ENCODE data around the gene TIFAB.
"Not testable (repeated sequence)": the region's sequence is repeated elsewhere in the genome, so short reads cannot be mapped to it uniquely, and the experiment has no call there.

Gene TIFAB

DNA sequence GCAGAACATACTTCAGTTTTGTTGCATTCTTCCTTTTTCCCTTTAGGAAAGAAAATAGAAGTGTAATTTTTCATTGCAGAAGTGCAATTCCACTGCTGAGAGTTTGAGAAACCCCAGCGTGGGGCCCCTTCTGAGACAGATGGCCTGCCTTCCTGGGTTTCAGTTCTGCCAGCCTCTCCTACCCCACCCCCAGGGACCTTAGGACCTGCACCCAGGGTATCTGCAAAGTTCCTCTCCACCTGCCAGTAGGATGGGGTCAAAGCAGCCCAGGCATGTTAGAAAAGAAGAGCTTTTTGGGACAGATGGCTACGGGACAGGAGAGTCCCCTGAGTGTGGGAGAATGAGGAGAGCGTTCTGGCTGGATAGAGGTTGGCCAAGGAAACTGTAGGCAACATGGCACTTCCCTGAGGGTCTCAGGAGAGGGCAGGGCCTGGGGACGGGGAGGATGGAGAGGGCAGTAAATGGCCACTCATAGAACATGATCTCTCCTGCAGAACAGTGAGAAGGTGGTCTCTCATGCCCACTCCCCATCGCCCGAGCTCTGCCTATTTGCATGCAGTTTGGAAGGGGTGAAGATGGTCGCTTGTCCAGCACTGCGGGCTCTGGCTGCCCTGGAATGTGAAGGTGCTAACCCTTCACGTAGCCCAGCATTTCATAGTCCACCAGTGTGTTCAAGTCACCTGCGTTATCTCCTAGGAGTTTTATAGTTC is at the start of gene TIFAB:
Gene TIFAB (minus strand): TSS at position 31 of the 710 bp plus-strand sequence. CDS start 2,412 bp downstream, outside the sequence.
- no peak for DNase-seq (ENCODE audit: low read depth in 1 of 2, low spot score in 1 of 2)

- DNase-seq (ENCODE audit: low read depth in 1 of 2, low spot score in 1 of 2): no peak
Observed at GRCh38 chr5:135498637-135498995, 46.5 kb upstream of the TIFAB start.

GRCh38 chr5:135497971-135498636 is 46.0 kb upstream of the TIFAB start:
- DNase-seq (ENCODE audit: low read depth in 1 of 2, low spot score in 1 of 2): no peak

- DNase-seq (ENCODE audit: low read depth in 1 of 2, low spot score in 1 of 2): not testable (repeated sequence)
Observed at GRCh38 chr5:135495531-135495930, 43.4 kb upstream of the TIFAB start.

DNA sequence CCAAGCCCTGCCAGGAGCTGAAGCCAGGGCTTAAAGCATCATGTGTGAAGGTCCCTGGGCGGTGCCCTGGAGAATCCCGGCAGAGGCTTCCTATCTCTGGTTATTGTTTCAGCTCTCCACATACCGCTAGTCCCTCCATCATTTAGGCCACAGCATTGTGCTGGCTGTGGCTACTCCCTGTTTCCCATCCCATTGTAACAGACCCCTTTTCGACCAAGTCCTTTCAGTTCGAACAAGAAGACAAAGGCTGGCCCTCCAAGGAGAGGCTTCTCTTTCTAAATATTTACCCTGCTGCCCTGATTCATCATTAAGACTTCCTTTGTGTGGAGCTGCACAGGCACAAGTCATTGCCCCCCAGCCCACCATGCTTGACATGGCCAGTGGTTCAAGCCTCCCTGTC is 42.0 kb upstream of the TIFAB start:
- no peak for DNase-seq (ENCODE audit: low read depth in 1 of 2, low spot score in 1 of 2)

DNA sequence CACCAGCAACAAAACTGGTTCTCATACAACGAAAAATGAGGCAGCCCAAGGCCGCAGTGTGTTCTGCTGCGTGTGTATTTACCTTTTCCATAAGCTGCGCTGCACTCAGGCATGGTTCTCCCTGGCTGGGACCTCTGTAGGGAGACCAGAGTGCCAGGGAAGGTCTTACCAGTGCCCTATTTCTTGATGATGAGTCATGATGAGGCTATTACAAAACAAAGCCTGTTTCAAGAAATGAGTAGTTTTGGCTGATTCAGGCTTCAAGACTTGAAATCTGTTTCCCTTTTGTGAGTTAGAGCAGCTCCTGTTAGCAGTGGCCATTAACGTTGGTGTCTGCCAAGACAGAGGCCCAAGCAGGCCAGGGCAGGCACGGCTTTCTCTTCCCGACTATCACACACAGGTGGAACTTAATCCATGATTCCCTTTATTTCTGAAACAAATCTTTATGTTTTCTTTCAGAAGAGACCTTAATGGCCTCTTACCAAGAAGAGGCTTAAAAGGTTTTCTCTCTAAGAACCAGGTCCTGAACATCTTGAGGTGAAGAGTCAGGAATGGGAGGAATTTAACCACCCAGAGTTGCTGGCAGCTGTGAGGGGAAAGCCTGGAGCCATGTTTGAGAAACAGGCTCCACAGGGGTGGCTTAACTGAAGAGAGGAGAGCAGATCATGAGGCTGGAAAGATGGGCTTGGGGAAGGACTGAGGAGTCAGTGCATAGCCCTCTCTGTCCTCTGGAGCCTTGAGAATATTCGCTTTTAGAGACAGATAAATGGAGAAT is 41.4 kb upstream of the TIFAB start:
- no peak for DNase-seq (ENCODE audit: low read depth in 1 of 2, low spot score in 1 of 2)

GRCh38 chr5:135492319-135492626 is 40.1 kb upstream of the TIFAB start:
- DNase-seq (ENCODE audit: low read depth in 1 of 2, low spot score in 1 of 2): no peak

- no peak for DNase-seq (ENCODE audit: low read depth in 1 of 2, low spot score in 1 of 2)
Observed at GRCh38 chr5:135491552-135492318, 39.6 kb upstream of the TIFAB start.

DNA sequence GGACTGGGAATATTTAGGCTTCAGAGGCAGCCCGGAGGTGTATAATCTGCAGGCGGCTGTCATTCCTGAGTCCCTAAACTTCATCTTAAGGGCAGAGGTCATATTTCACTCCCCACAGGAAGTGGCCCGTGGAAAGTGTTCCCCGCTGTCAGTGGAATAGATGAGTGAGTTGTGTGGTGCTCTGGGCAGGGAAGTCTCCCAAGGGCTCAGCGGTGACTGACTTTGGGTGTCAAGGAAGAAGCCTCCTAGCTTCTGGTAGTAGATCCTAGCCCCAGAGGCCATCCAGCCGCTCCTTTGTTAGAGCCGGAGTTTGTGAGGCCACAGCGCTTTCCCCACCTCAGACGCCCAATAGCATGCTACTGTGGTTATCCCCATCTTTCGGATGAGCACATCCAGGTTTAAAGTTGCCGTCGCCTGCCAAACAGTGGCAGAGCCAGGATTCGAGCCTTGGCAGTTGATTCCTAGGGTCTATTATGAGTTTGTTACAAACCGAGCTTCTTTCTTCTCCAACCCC is 38.9 kb upstream of the TIFAB start:
- no peak for DNase-seq (ENCODE audit: low read depth in 1 of 2, low spot score in 1 of 2)

GRCh38 chr5:135490245-135491037 is 38.3 kb upstream of the TIFAB start:
- DNase-seq (ENCODE audit: low read depth in 1 of 2, low spot score in 1 of 2): no peak

DNA sequence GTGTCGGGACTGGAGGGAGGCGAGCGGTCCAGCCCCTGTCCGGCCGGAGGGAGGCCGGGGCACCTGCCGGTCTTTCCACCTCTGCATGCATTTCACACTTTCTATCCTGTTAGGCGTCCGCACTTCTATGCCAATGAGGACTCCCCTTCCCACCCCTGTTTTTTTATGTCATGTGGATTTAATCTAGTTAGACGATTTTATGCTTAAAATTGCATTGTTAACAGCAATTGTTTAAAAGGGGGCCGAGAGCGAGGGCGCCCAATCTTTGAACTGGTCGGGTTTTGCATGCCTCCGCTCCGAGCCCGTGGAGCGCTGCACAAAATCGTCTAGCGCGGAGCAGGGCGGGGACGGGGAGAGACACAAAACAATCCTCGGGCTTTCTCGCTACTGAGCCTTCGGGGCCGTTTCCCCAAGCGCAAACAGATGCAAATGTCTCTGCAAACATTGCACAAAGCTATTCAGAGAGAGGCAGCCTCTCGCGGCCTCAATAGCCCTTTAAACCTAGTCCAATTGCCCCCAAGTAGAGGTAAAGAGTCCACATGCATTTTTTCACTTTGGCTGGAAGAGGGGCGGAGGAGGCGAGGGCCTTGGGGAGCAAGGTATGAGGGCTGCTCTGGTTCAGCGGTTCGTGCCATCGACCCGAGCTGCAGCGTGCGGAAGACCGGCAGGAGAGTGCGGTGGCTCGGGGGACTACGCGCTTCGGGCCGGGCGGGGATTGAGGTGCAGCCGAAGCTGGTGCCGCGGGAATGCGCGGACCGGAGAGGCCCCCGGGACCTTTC is 37.5 kb upstream of the TIFAB start:
- no peak for DNase-seq (ENCODE audit: low read depth in 1 of 2, low spot score in 1 of 2)

DNA sequence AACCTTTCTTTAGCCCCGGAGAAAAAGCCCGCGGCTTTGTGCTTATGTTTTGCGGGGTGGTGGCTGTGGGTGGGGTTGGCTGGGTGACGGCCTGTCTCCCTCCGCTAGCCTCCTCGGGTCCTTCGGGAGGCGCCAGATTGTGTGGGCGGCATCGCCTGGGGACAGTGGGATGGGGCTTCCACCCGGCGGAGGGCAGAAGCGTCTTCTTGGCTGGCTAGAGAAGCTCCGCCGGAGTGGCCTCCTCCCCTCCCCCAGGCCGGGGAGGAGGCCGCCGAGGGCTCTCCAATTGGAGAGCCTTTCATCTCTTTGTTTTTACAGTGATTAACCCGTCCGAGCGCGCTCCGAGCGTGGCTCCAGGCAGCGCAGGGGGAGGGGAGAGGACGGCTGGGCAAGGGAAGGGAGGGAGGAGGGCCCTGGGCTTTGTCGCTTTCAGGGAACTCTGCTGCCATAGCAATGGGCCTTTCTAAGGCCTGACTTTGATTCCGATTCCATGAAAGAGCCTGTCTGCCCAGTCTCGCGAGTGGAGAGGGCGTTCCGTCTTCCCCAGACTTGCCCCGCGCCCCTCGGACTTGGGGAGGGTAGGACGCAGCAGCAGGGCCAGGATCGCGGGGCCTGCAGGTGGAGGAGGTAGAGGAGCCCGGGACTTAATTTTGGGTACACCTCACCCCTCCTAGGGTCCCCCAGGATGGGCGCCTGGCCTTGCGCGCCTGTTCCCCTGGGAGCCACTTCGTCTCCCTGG is 36.7 kb upstream of the TIFAB start:
- no peak for DNase-seq (ENCODE audit: low read depth in 1 of 2, low spot score in 1 of 2)

DNA sequence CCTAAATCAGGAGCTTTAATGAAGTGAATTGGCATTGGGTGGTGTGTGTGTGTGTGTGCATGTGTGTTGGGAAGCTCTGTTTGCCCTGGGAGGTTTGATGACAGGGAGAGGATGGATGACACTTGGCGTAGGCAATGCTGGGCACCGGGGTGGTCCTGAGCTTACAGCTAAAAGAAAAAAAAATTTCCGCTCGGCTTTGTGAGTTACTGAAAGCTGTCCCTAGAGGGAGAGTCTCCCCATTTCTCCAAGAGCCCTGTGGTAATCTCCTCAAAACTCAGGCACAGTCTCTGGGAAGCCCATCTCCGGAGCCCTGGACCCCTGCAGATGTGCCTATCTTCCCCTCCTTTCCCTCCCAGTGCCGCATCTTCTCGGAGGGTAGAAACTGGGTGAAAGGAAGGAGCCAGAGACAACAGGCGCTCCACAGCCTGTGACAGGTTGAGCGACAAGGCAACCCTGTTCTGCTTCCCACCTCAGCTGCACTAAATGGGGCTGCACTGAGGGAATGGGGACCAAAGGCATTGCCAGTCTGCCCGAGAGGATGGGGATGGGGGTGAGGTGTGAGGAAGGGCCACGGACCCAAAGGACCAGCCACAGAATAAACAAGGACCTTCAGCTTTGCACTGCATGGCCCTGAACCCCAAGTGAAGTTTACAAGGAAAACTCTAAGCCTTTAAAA is 35.8 kb upstream of the TIFAB start:
- no peak for DNase-seq (ENCODE audit: low read depth in 1 of 2, low spot score in 1 of 2)

DNA sequence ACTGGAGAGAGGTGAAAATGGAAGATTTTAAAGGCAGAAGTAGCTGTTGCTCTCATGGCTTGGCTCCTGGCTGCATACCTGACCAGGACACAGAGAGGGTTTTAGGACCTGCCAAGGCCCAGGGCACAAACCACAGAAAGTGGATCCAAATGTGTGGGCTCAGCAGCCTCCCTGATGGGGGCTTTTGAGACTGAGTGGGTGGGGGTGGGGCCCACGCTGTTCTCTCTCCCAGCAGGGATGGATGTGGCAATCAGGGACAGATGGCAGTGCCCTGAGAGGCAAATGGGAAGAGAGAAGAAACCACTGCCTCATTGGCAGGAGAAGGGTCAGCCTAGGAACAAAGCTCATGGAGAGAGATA is 34.9 kb upstream of the TIFAB start:
- DNase-seq (ENCODE audit: low read depth in 1 of 2, low spot score in 1 of 2): no peak

DNA sequence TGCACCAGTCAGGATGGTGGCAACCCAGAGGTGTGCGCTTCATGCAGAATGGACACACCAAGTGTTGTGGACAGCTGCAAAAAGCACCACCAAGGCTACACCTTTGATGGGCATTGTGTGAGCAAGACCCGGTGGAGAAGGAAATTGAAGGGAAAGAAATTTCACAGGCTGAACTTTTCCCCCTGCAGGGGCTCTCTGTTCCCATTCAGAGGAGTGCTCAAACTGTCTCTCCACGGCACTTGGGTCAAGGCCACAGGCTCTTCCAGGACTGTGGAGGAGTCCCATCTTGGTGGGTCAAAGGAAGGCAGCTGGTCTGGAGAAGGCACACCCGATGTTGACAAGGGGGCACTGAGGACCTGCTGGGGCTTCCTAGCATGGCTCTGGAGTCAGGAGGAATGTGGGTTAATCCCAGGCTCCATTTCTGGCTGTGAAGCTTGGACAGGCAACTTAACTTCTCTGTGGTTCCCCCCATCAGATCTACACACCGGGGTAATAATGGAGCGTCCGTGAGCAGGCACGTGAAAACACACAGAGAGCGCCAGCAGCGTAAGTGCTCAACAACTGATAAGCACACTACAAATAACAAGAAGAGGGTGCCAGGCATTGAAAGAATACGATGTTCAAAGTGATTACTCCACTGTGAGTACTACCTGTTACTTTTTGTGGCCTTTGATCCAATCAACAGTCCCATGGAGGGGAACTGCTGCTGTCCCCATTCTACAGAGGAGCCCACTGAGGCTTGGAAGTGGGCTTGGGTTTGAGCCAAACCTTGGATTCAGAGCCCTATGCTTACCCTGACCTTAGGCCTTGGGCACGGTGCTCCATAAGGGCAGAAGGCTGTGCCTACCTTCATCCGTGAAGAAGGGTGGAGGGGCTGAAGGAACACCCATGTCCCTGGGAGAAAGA is 34.2 kb upstream of the TIFAB start:
- DNase-seq (ENCODE audit: low read depth in 1 of 2, low spot score in 1 of 2): no peak

- DNase-seq (ENCODE audit: low read depth in 1 of 2, low spot score in 1 of 2): no peak
Observed at GRCh38 chr5:135484674-135485086, 32.5 kb upstream of the TIFAB start.

- no peak for DNase-seq (ENCODE audit: low read depth in 1 of 2, low spot score in 1 of 2)
Observed at GRCh38 chr5:135483254-135483653, 31.1 kb upstream of the TIFAB start.

All from activated CD4-positive, alpha-beta T cell treated with anti-CD3 and anti-CD28 coated beads, Interleukin-2, amount 50 U/mL, for 24 hours (primary cell).